Activated naive CD4-positive, alpha-beta T cell treated with anti-CD3 and anti-CD28 coated beads for 36 hours (primary cell): ENCODE data around the gene KIF17. TPM values are rescaled to one million over a fixed set of nuclear protein-coding genes. Genes with fewer than 3 reads are reported as not detected.

Source experiments
- CTCF ChIA-PET: fragments of 350-600 bp; sonication (Branson Sonifier 250); formaldehyde crosslinking; loops from one replicate; lab custom pipeline; 2021; ENCODE audit warnings: antibody characterized with exemption; lab: Charles Lee
- DNase-seq: peaks from one replicate; pipeline ENCODE4 v3.0.0-alpha.2; 2020
- H3K27ac Mint-ChIP-seq: one replicate; pipeline ENCODE4 v1.8.0; 2021; ENCODE audit warnings: mild to moderate bottlenecking, mixed read lengths
- H3K27me3 Mint-ChIP-seq: one replicate; pipeline ENCODE4 v1.8.0; 2021; ENCODE audit warnings: low read depth, mixed read lengths
- H3K36me3 Mint-ChIP-seq: one replicate; pipeline ENCODE4 v1.8.0; 2021; ENCODE audit warnings: low read depth, mixed read lengths
- H3K4me1 Mint-ChIP-seq: one replicate; pipeline ENCODE4 v1.8.0; 2021; ENCODE audit warnings: low read depth, mixed read lengths
- H3K4me3 Mint-ChIP-seq: one replicate; pipeline ENCODE4 v1.8.0; 2021; ENCODE audit warnings: mild to moderate bottlenecking, moderate library complexity, mixed read lengths
- H3K9me3 Mint-ChIP-seq: one replicate; pipeline ENCODE4 v1.8.0; 2021; ENCODE audit warnings: mixed read lengths
- intact Hi-C: fragments of 100-400 bp; cut with micrococcal nuclease; formaldehyde crosslinking; loops from one replicate; pipeline ENCODE4 v1.15.1; 2023
- total RNA-seq, 2 experiments: library from RNA; stranded (reverse); gene quantifications; one replicate each; pipeline ENCODE4 v1.2.3, GENCODE V29; 2021

The KIF17 gene
- total RNA-seq, 2 experiments from 2014 or later = not detected

- CTCF ChIA-PET = interaction anchor here (0.7 to 0.9 kb wide), 2 partner anchors 502 to 863 kb away, joined by 3 read pairs; no protein-coding TSS in a partner anchor
- no peak overlapping the region for H3K4me3 Mint-ChIP-seq
- DNase-seq = no peak
- H3K27ac Mint-ChIP-seq = no peak overlapping the region
- H3K27me3 Mint-ChIP-seq = no peaks in the 10 kb centered on the region
- no peaks in the 10 kb centered on the region for H3K36me3 Mint-ChIP-seq
- intact Hi-C loops = no loop called here
- no peaks in the 10 kb centered on the region for H3K9me3 Mint-ChIP-seq
- H3K4me1 Mint-ChIP-seq = peaks cover 5% of the 10 kb centered on the region
These were observed 24.2 kb downstream of the KIF17 start for GRCh38 chr1:20693623-20694022.

GRCh38 chr1:20691872-20692271, 25.9 kb downstream of the KIF17 start:
- CTCF ChIA-PET = interaction anchor here (0.6 kb wide), 1 partner anchor 92 kb away, joined by 3 read pairs; no protein-coding TSS in a partner anchor
- Mint-ChIP-seq H3K9me3 (no peaks in the 10 kb centered on the region), H3K36me3 (no peaks in the 10 kb centered on the region), H3K27me3 (no peaks in the 10 kb centered on the region), H3K4me1 (peaks cover 2% of the 10 kb centered on the region), H3K27ac (no peak overlapping the region), H3K4me3 (no peak overlapping the region)
- intact Hi-C loops = no loop called here
- no peak for DNase-seq

GRCh38 chr1:20689645-20690056, 28.2 kb downstream of the KIF17 start:
- CTCF ChIA-PET = no interaction called here
- no peaks in the 10 kb centered on the region for H3K27me3 Mint-ChIP-seq

GRCh38 chr1:20686883-20687725, 30.7 kb downstream of the KIF17 start:
- CTCF ChIA-PET = no interaction called here
- intact Hi-C loops = no loop called here
- DNase-seq = no peak
- Mint-ChIP-seq H3K4me3 (no peak overlapping the region), H3K27ac (no peak overlapping the region), H3K27me3 (no peaks in the 10 kb centered on the region), H3K9me3 (no peaks in the 10 kb centered on the region), H3K4me1 (no peaks in the 10 kb centered on the region), H3K36me3 (no peaks in the 10 kb centered on the region)

More at GRCh38 chr1:20689645-20690056, 28.2 kb downstream of the KIF17 start:
- no peak overlapping the region for H3K4me3 Mint-ChIP-seq
- DNase-seq = no peak
- no peaks in the 10 kb centered on the region for H3K36me3 Mint-ChIP-seq
- no peaks in the 10 kb centered on the region for H3K4me1 Mint-ChIP-seq
- intact Hi-C loops = no loop called here
- H3K9me3 Mint-ChIP-seq = no peaks in the 10 kb centered on the region
- no peak overlapping the region for H3K27ac Mint-ChIP-seq

GRCh38 chr1:20685741-20686140, 32.1 kb downstream of the KIF17 start:
- Mint-ChIP-seq H3K9me3 (no peaks in the 10 kb centered on the region), H3K27ac (no peak overlapping the region), H3K4me1 (no peaks in the 10 kb centered on the region), H3K27me3 (no peaks in the 10 kb centered on the region), H3K36me3 (no peaks in the 10 kb centered on the region), H3K4me3 (no peak overlapping the region)
- intact Hi-C loops = no loop called here
- no peak for DNase-seq
- CTCF ChIA-PET = interaction anchor here (1.9 kb wide), 1 partner anchor 11 kb away, joined by 7 read pairs; no protein-coding TSS in a partner anchor

GRCh38 chr1:20685099-20685662, 32.6 kb downstream of the KIF17 start:
- Mint-ChIP-seq H3K4me1 (no peaks in the 10 kb centered on the region), H3K9me3 (no peaks in the 10 kb centered on the region), H3K27me3 (peaks cover under 1% of the 10 kb centered on the region), H3K27ac (no peak overlapping the region), H3K36me3 (no peaks in the 10 kb centered on the region), H3K4me3 (no peak overlapping the region)
- intact Hi-C loops = no loop called here
- CTCF ChIA-PET = interaction anchor here (1.9 kb wide), 1 partner anchor 12 kb away, joined by 7 read pairs; no protein-coding TSS in a partner anchor
- no peak for DNase-seq

- Mint-ChIP-seq H3K36me3 (no peaks in the 10 kb centered on the region), H3K9me3 (no peaks in the 10 kb centered on the region), H3K27ac (no peak overlapping the region), H3K4me1 (no peaks in the 10 kb centered on the region), H3K27me3 (peaks cover 2% of the 10 kb centered on the region), H3K4me3 (no peak overlapping the region)
- intact Hi-C loops = no loop called here
- CTCF ChIA-PET = interaction anchor here (1.9 kb wide), 1 partner anchor 12 kb away, joined by 7 read pairs; no protein-coding TSS in a partner anchor
- no peak for DNase-seq
These were observed 33.2 kb downstream of the KIF17 start for GRCh38 chr1:20684651-20685050.

GRCh38 chr1:20684050-20684620, 33.7 kb downstream of the KIF17 start:
- Mint-ChIP-seq H3K4me1 (no peaks in the 10 kb centered on the region), H3K27me3 (peaks cover 2% of the 10 kb centered on the region), H3K36me3 (no peaks in the 10 kb centered on the region), H3K9me3 (no peaks in the 10 kb centered on the region), H3K27ac (no peak overlapping the region), H3K4me3 (no peak overlapping the region)
- intact Hi-C loops = no loop called here
- no peak for DNase-seq
- CTCF ChIA-PET = interaction anchor here (1.9 kb wide), 1 partner anchor 13 kb away, joined by 7 read pairs; no protein-coding TSS in a partner anchor

- H3K4me3 Mint-ChIP-seq = no peak overlapping the region
- CTCF ChIA-PET = no interaction called here
- H3K27me3 Mint-ChIP-seq = peaks cover 2% of the 10 kb centered on the region
- H3K36me3 Mint-ChIP-seq = no peaks in the 10 kb centered on the region
- H3K27ac Mint-ChIP-seq = no peak overlapping the region
- intact Hi-C loops = no loop called here
- no peak for DNase-seq
- no peaks in the 10 kb centered on the region for H3K9me3 Mint-ChIP-seq
- peaks cover 1% of the 10 kb centered on the region for H3K4me1 Mint-ChIP-seq
These were observed 34.2 kb downstream of the KIF17 start for GRCh38 chr1:20683614-20684013.

- Mint-ChIP-seq H3K4me1 (peaks cover 5% of the 10 kb centered on the region), H3K27ac (no peak overlapping the region), H3K27me3 (peaks cover 2% of the 10 kb centered on the region), H3K9me3 (peaks cover 3% of the 10 kb centered on the region), H3K36me3 (peaks cover 1% of the 10 kb centered on the region), H3K4me3 (no peak overlapping the region)
- CTCF ChIA-PET = interaction anchor here (0.7 kb wide), 1 partner anchor 133 kb away, joined by 3 read pairs; no protein-coding TSS in a partner anchor
- intact Hi-C loops = no loop called here
- no peak for DNase-seq
These were observed 35.1 kb downstream of the KIF17 start for GRCh38 chr1:20682571-20683236.

- Mint-ChIP-seq H3K27ac (no peak overlapping the region), H3K36me3 (peaks cover 3% of the 10 kb centered on the region), H3K27me3 (peaks cover 2% of the 10 kb centered on the region), H3K4me3 (no peak overlapping the region), H3K9me3 (peaks cover 7% of the 10 kb centered on the region), H3K4me1 (peaks cover 5% of the 10 kb centered on the region)
- no peak for DNase-seq
- intact Hi-C loops = no loop called here
- CTCF ChIA-PET = interaction anchor here (0.6 kb wide), 1 partner anchor 588 kb away, joined by 3 read pairs; no protein-coding TSS in a partner anchor
These were observed 35.8 kb downstream of the KIF17 start for GRCh38 chr1:20681999-20682398.

GRCh38 chr1:20680269-20680668, 37.5 kb downstream of the KIF17 start:
- CTCF ChIA-PET = interaction anchor here (0.6 kb wide), 2 partner anchors 108 to 478 kb away, joined by 4 to 6 read pairs; no protein-coding TSS in a partner anchor
- Mint-ChIP-seq H3K4me1 (peaks cover 5% of the 10 kb centered on the region), H3K4me3 (no peak overlapping the region), H3K27me3 (peaks cover 4% of the 10 kb centered on the region), H3K36me3 (peaks cover 3% of the 10 kb centered on the region), H3K27ac (no peak overlapping the region), H3K9me3 (peaks cover 7% of the 10 kb centered on the region)
- intact Hi-C loops = no loop called here
- DNase-seq = no peak
